Neural cell (in vitro differentiated cells): ENCODE measurements around the gene INMT.

Experiments used
- TAF1 ChIP-seq: IDR thresholded peaks from 2 replicates; pipeline ENCODE4 v1.6.1; 2012; ENCODE audit warnings: low read depth
- TF ChIP-seq, protein P1 (sequence below): IDR thresholded peaks from 2 replicates; pipeline ENCODE4 v1.6.1; 2012; ENCODE audit warnings: borderline replicate concordance

DNA sequence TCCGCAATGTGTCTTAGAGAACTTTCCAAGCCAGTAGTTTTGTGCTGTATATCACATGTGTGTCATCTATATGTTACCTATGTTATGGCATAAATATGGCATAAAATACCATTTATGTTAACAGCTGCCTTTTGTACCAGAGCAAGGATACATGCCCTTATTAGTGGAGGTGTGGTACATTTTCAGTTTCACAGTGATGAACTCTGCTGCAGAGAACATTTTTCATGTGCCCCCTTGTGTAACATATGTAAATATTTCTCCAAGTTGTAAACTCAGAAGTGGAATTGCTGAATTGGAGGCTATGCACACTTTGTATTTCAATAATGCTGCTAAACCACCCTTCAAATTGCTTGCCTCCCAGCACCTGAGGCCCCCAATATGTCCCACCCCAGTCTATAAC, 37.8 kb upstream of the INMT start:
- TF ChIP-seq, protein P1, sequence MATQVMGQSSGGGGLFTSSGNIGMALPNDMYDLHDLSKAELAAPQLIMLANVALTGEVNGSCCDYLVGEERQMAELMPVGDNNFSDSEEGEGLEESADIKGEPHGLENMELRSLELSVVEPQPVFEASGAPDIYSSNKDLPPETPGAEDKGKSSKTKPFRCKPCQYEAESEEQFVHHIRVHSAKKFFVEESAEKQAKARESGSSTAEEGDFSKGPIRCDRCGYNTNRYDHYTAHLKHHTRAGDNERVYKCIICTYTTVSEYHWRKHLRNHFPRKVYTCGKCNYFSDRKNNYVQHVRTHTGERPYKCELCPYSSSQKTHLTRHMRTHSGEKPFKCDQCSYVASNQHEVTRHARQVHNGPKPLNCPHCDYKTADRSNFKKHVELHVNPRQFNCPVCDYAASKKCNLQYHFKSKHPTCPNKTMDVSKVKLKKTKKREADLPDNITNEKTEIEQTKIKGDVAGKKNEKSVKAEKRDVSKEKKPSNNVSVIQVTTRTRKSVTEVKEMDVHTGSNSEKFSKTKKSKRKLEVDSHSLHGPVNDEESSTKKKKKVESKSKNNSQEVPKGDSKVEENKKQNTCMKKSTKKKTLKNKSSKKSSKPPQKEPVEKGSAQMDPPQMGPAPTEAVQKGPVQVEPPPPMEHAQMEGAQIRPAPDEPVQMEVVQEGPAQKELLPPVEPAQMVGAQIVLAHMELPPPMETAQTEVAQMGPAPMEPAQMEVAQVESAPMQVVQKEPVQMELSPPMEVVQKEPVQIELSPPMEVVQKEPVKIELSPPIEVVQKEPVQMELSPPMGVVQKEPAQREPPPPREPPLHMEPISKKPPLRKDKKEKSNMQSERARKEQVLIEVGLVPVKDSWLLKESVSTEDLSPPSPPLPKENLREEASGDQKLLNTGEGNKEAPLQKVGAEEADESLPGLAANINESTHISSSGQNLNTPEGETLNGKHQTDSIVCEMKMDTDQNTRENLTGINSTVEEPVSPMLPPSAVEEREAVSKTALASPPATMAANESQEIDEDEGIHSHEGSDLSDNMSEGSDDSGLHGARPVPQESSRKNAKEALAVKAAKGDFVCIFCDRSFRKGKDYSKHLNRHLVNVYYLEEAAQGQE: no peak
- no peak for TF ChIP-seq TAF1
